B cell (primary cell): ENCODE results near the gene ARHGEF4. TPM values are rescaled to one million over a fixed set of nuclear protein-coding genes. Genes with fewer than 3 reads are reported as not detected.

Experiments
- ATAC-seq: fragments of 200-7000 bp; cut with Tn5 transposase; one replicate; pipeline ENCODE4 v1.10.0; 2021; ENCODE audit warnings: low read depth, mild to moderate bottlenecking, moderate number of reproducible peaks, moderate library complexity
- CTCF ChIA-PET: fragments of 350-600 bp; sonication (Branson Sonifier 250); formaldehyde crosslinking; loops from one replicate; lab custom pipeline; 2021; ENCODE audit warnings: antibody characterized with exemption, inconsistent platforms; lab: Charles Lee
- POLR2A ChIA-PET: fragments of 350-600 bp; sonication (Branson Sonifier 250); formaldehyde crosslinking; loops from one replicate; lab custom pipeline; 2021; ENCODE audit warnings: antibody characterized with exemption; lab: Charles Lee
- DNase-seq: peaks from one replicate; pipeline ENCODE4 v3.0.0; 2013
- H2AFZ ChIP-seq: 2 replicates; pipeline ENCODE4 v1.6.1; 2012; ENCODE audit warnings: mild to moderate bottlenecking, low read depth, low read length; ENCODE audit not compliant: insufficient read depth, poor library complexity, severe bottlenecking
- H3K27ac ChIP-seq, 2 donors: 1 replicate in 1 of 2; 2 replicates in 1 of 2; pipeline ENCODE4 v1.5.1; 2012 to 2013; ENCODE audit warnings: low read length in 2 of 2, mild to moderate bottlenecking in 2 of 2, moderate library complexity in 1 of 2
- H3K27me3 ChIP-seq, 4 experiments: fragments of 200-600 bp in 1 of 4; sonication (generic) in 1 of 4; replicated peaks in 1 of 4; 1 replicate in 2 of 4; 2 replicates in 2 of 4; pipeline versions ENCODE4 v1.6.1 to v1.7.0; 2013 to 2016; ENCODE audit warnings: low read length in 3 of 4, mild to moderate bottlenecking in 2 of 4, mixed read lengths in 1 of 4, moderate library complexity in 1 of 4; ENCODE audit not compliant: insufficient read depth in 4 of 4, control insufficient read depth in 3 of 4; ENCODE audit errors: control extremely low read depth in 1 of 4
- H3K36me3 ChIP-seq, 2 experiments: replicated peaks in 1 of 2; 1 replicate in 1 of 2; 2 replicates in 1 of 2; pipeline versions ENCODE4 v1.6.1 to v1.7.1; 2013; ENCODE audit warnings: low read length in 1 of 2; ENCODE audit not compliant: insufficient read depth in 2 of 2, control insufficient read depth in 1 of 2; ENCODE audit errors: control extremely low read depth in 1 of 2, extremely low read depth in 1 of 2
- H3K4me1 ChIP-seq, 2 donors: fragments of 200-600 bp in 1 of 2; sonication (generic) in 1 of 2; 1 replicate in 1 of 2; 2 replicates in 1 of 2; pipeline versions ENCODE4 v1.5.1 to v1.6.1; 2013 to 2017; ENCODE audit warnings: low read length in 2 of 2; ENCODE audit not compliant: control insufficient read depth in 2 of 2, insufficient read depth in 2 of 2
- H3K4me2 ChIP-seq: replicated peaks from 2 replicates; pipeline ENCODE3; 2012; ENCODE audit warnings: mild to moderate bottlenecking, low read depth, low read length; ENCODE audit not compliant: poor library complexity, severe bottlenecking
- H3K4me3 ChIP-seq, 5 experiments: fragments of 200-600 bp in 1 of 5; sonication (generic) in 1 of 5; 1 replicate in 3 of 5; 2 replicates in 2 of 5; pipeline versions ENCODE4 v1.5.1 to v1.7.0; 2011 to 2016; ENCODE audit warnings: low read length in 4 of 5, mild to moderate bottlenecking in 4 of 5, low read depth in 2 of 5, control low read depth in 1 of 5, moderate library complexity in 1 of 5; ENCODE audit not compliant: insufficient read depth in 1 of 5; ENCODE audit errors: control extremely low read depth in 1 of 5, extremely low read depth in 1 of 5
- H3K79me2 ChIP-seq: fragments of 200-600 bp; sonication (generic); one replicate; pipeline ENCODE4 v1.6.0; 2016; ENCODE audit warnings: low read length; ENCODE audit not compliant: control insufficient read depth, insufficient read depth
- H3K9ac ChIP-seq: fragments of 200-600 bp; sonication (generic); 2 replicates; pipeline ENCODE4 v1.6.1; 2017; ENCODE audit warnings: mild to moderate bottlenecking, low read length, moderate library complexity
- H3K9me3 ChIP-seq, 3 donors: one replicate each; pipeline versions ENCODE4 v1.6.1 to v1.7.1; 2013; ENCODE audit warnings: low read length in 2 of 3; ENCODE audit not compliant: control insufficient read depth in 2 of 3, insufficient read depth in 1 of 3; ENCODE audit errors: control extremely low read depth in 1 of 3
- H4K20me1 ChIP-seq: 2 replicates; pipeline ENCODE4 v1.6.0; 2012; ENCODE audit warnings: mild to moderate bottlenecking, low read length; ENCODE audit not compliant: insufficient read depth, control insufficient read depth, poor library complexity, severe bottlenecking
- H3K27ac Mint-ChIP-seq: one replicate; pipeline ENCODE4 v1.8.0; 2021; ENCODE audit warnings: mixed read lengths
- H3K27me3 Mint-ChIP-seq: one replicate; pipeline ENCODE4 v1.8.0; 2021; ENCODE audit warnings: mixed read lengths
- H3K4me1 Mint-ChIP-seq: one replicate; pipeline ENCODE4 v1.8.0; 2021; ENCODE audit warnings: mixed read lengths
- H3K4me3 Mint-ChIP-seq: one replicate; pipeline ENCODE4 v1.8.0; 2021; ENCODE audit warnings: mixed read lengths
- H3K9me3 Mint-ChIP-seq: one replicate; pipeline ENCODE4 v1.8.0; 2022; ENCODE audit warnings: mixed read lengths; ENCODE audit not compliant: insufficient read depth
- CTCF ChIP-seq: fragments of 200-600 bp; IDR thresholded peaks from one replicate; pipeline ENCODE4 v1.8.0; 2022; ENCODE audit warnings: antibody characterized with exemption, mild to moderate bottlenecking
- EZH2 ChIP-seq: IDR thresholded peaks from 2 replicates; pipeline ENCODE4 v1.6.1; 2012; ENCODE audit warnings: borderline replicate concordance, low read depth, mild to moderate bottlenecking, moderate library complexity, low read length; ENCODE audit not compliant: insufficient read depth, poor library complexity, severe bottlenecking
- WGBS: methylation state at CpG from one replicate; pipeline ENCODE4 v1.1.5; 2013; ENCODE audit warnings: missing lambda C conversion rate; ENCODE audit not compliant: insufficient coverage; 5-methylcytosine and 5-hydroxymethylcytosine counted together
- intact Hi-C: fragments of 100-400 bp; cut with micrococcal nuclease; formaldehyde crosslinking; loops from one replicate; pipeline ENCODE4 v1.10.0; 2022
- polyA plus RNA-seq: library from polyadenylated mRNA; depleted of rRNA; stranded (reverse); fragments of >200 nt; gene quantifications from 2 replicates; pipeline ENCODE4 v1.2.3, GENCODE V29; 2012
- total RNA-seq, 2 donors: library from RNA; stranded (reverse); fragments of 120-200 nt in 1 of 2; gene quantifications; 1 replicate in 1 of 2; 2 replicates in 1 of 2; pipeline versions ENCODE4 v1.2.3 to v1.2.4, GENCODE V29; 2013 to 2022

The ARHGEF4 gene
- total and polyA plus RNA-seq, 2 donors (not counting 1 experiment from before 2014, with no cell fraction given): 2.1 TPM; not detected in 1

- peaks cover 0 to 5% (median 3%) of the 10 kb centered on the region in 3 donors for H3K9me3 ChIP-seq
- intact Hi-C loops: no loop called here
- ATAC-seq (no peak), DNase-seq (no peak)
- ChIA-PET POLR2A (no interaction called here), CTCF (no interaction called here)
- TF ChIP-seq EZH2 (no peak), CTCF (no peak)
- H3K27me3 ChIP-seq: no peaks in the 10 kb centered on the region
- 54% methylated on average over 4 of the region's 4 CpGs for WGBS
- no peak overlapping the region for H3K9ac ChIP-seq
- Mint-ChIP-seq H3K27ac (no peak overlapping the region), H3K27me3 (peaks cover 5% of the 10 kb centered on the region), H3K4me1 (no peaks in the 10 kb centered on the region), H3K9me3 (no peaks in the 10 kb centered on the region), H3K4me3 (no peak overlapping the region)
- no peak overlapping the region for H3K4me2 ChIP-seq
- H3K4me1 ChIP-seq: no peaks in the 10 kb centered on the region
- H4K20me1 ChIP-seq: no peaks in the 10 kb centered on the region
- no peak overlapping the region for H3K27ac ChIP-seq
- no peaks in the 10 kb centered on the region for H3K79me2 ChIP-seq
- H3K4me3 ChIP-seq: no peak overlapping the region
- no peak overlapping the region for H2AFZ ChIP-seq
- no peaks in the 10 kb centered on the region for H3K36me3 ChIP-seq
Observed at GRCh38 chr2:130898553-130898952, 61.8 kb downstream of the ARHGEF4 start.

- DNase-seq (no peak), ATAC-seq (no peak)
- ChIA-PET CTCF (no interaction called here), POLR2A (no interaction called here)
- H3K27ac Mint-ChIP-seq: no peak overlapping the region
- Histone ChIP-seq H3K27me3 (no peaks in the 10 kb centered on the region), H2AFZ (no peak overlapping the region), H3K4me1 (no peaks in the 10 kb centered on the region), H3K4me3 (no peak overlapping the region), H3K9ac (no peak overlapping the region), H3K79me2 (no peaks in the 10 kb centered on the region), H3K36me3 (no peaks in the 10 kb centered on the region), H3K9me3 (peaks cover 0 to 5% (median 3%) of the 10 kb centered on the region in 3 donors), H4K20me1 (no peaks in the 10 kb centered on the region), H3K4me2 (no peak overlapping the region), H3K27ac (no peak overlapping the region)
- no peaks in the 10 kb centered on the region for H3K9me3 Mint-ChIP-seq
- peaks cover 3% of the 10 kb centered on the region for H3K27me3 Mint-ChIP-seq
- TF ChIP-seq EZH2 (no peak), CTCF (no peak)
- no peaks in the 10 kb centered on the region for H3K4me1 Mint-ChIP-seq
- intact Hi-C loops: no loop called here
- 94% methylated on average over 5 of the region's 5 CpGs for WGBS
- H3K4me3 Mint-ChIP-seq: no peak overlapping the region
Observed at GRCh38 chr2:130899306-130899705, 62.6 kb downstream of the ARHGEF4 start.
